ENCODE results near the gene INSRR. TPM values are rescaled to one million over a fixed set of nuclear protein-coding genes. Genes with fewer than 3 reads are reported as not detected.

INSRR gene
- total and polyA plus RNA-seq, 9 of the 15 experiments (the other 6 are each of a cell fraction or from before 2014, with no cell fraction given), result 0.03 to 0.18 (median 0.06) TPM; not detected in 3

GRCh38 chr1:156811168-156811567, 47.7 kb downstream of the INSRR start:
- Histone ChIP-seq H3K4me1 (replicated peaks in 1 of 2; ENCODE audit: control insufficient read depth in 2 of 2, insufficient read depth in 2 of 2, low read length in 2 of 2) (peaks cover 50 to 52% of the 10 kb centered on the region in 2 experiments), H3K9me3 (replicated peaks; ENCODE audit: control insufficient read depth, insufficient read depth, low read depth, low read length) (no peaks in the 10 kb centered on the region), H3K9ac (ENCODE audit: insufficient read depth in 1 of 2, low read depth in 2 of 2, low read length in 2 of 2) (peak overlapping the region in 1 of 2 experiments; percentile 56; a peak in 1 of 4 replicates), H2AFZ (ENCODE audit: low read depth, low read length) (no peak overlapping the region), H3K4me3 (no peak overlapping the region), H3K4me2 (ENCODE audit: insufficient read depth, low read length) (0 out of 2 replicates have a peak overlapping the region, but pooled peaks have one; percentile 18), H3K27ac (ENCODE audit: extremely low read depth, low read depth, low read length) (no peak overlapping the region), H3K36me3 (ENCODE audit: control insufficient read depth, insufficient read depth, low read length) (peaks cover 25% of the 10 kb centered on the region; the same call in 2 of the 3 replicates), H4K20me1 (replicated peaks; ENCODE audit: control insufficient read depth, insufficient read depth, low read length) (no peaks in the 10 kb centered on the region), H3K27me3 (ENCODE audit: control insufficient read depth in 2 of 2, insufficient read depth in 2 of 2, low read length in 2 of 2) (no peaks in the 10 kb centered on the region), H3K9me1 (ENCODE audit: control insufficient read depth, insufficient read depth, low read length) (no peaks in the 10 kb centered on the region), H3K79me2 (ENCODE audit: control insufficient read depth, insufficient read depth, low read length) (peaks cover 20% of the 10 kb centered on the region)
- ChIA-PET POLR2A (interaction anchor here (1.6 kb wide), 1 partner anchor 19 kb away, joined by 3 read pairs; no protein-coding TSS in a partner anchor), CTCF (ENCODE audit: low intra/inter-chr PET ratio) (no interaction called here)
- no peak for FAIRE-seq
- in situ Hi-C loops (cut with MboI), result no loop called here
- 45% methylated on average over 4 of the region's 4 CpGs for WGBS (ENCODE audit: insufficient coverage, low coverage, missing lambda C conversion rate)
- intact Hi-C loops (cut with micrococcal nuclease), result no loop called here
- no peak for DNase-seq (ENCODE audit: extremely low read depth in 1 of 4, low spot score in 3 of 4)
- ATAC-seq, result no peak
- TF ChIP-seq POLR2AphosphoS5 (IDR thresholded peaks at IDR 0.05; ENCODE audit: control insufficient read depth, insufficient read depth, low read depth, low read length), result 0 out of 2 replicates have a peak, but pooled peaks have one; percentile 7
- TF ChIP-seq CHD7 (IDR thresholded peaks at IDR 0.05; ENCODE audit: low read depth, low read length), result no peak
- no peak for TF ChIP-seq SAFB2 (IDR thresholded peaks at IDR 0.05; ENCODE audit: borderline replicate concordance, low read depth, low read length, severe bottlenecking)
- BruUV-seq (replicated peaks), result no TSS peak

All from K562 (cell line).